ENCODE results near the gene TIMM23.
"Not testable (repeated sequence)": the region's sequence is repeated elsewhere in the genome, so short reads cannot be mapped to it uniquely, and the experiment has no call there.

The TIMM23 gene

GRCh38 chr10:45997994-45998763, 25.9 kb downstream of the TIMM23 start:
- DNase-seq: no peak

GRCh38 chr10:45999955-46000354, 27.7 kb downstream of the TIMM23 start:
- DNase-seq: not testable (repeated sequence)

- no peak for DNase-seq
Observed at GRCh38 chr10:46000538-46000937, 28.2 kb downstream of the TIMM23 start.

- DNase-seq: no peak
Observed at GRCh38 chr10:46001187-46001756, 29.0 kb downstream of the TIMM23 start.

- not testable (repeated sequence) for DNase-seq
Observed at GRCh38 chr10:46002189-46002687, 29.9 kb downstream of the TIMM23 start.

- DNase-seq: no peak
Observed at GRCh38 chr10:46002916-46003693, 30.8 kb downstream of the TIMM23 start.

GRCh38 chr10:46004963-46005362, 32.7 kb downstream of the TIMM23 start:
- no peak for DNase-seq

GRCh38 chr10:46005383-46005782, 33.1 kb downstream of the TIMM23 start:
- DNase-seq: no peak

- no peak for DNase-seq
Observed at GRCh38 chr10:46006219-46006618, 33.9 kb downstream of the TIMM23 start.

GRCh38 chr10:46012746-46013145, 40.5 kb downstream of the TIMM23 start:
- no peak for DNase-seq

GRCh38 chr10:46014206-46014605, 41.9 kb downstream of the TIMM23 start:
- no peak for DNase-seq

- no peak for DNase-seq
Observed at GRCh38 chr10:46014683-46015405, 42.6 kb downstream of the TIMM23 start.

- DNase-seq: no peak
Observed at GRCh38 chr10:46016190-46016589, 43.9 kb downstream of the TIMM23 start.

- no peak for DNase-seq
Observed at GRCh38 chr10:46016811-46017210, 44.5 kb downstream of the TIMM23 start.

GRCh38 chr10:46017733-46018132, 45.4 kb downstream of the TIMM23 start:
- DNase-seq: no peak

- DNase-seq: no peak
Observed at GRCh38 chr10:46018453-46019176, 46.3 kb downstream of the TIMM23 start.

GRCh38 chr10:46019177-46019528, 46.9 kb downstream of the TIMM23 start:
- no peak for DNase-seq

GRCh38 chr10:46019569-46020343, 47.5 kb downstream of the TIMM23 start:
- no peak for DNase-seq

GRCh38 chr10:46020344-46020657, 48.0 kb downstream of the TIMM23 start:
- no peak for DNase-seq

GRCh38 chr10:46022978-46023702, 50.9 kb downstream of the TIMM23 start:
- peak; percentile 87 to 91 for DNase-seq

- no peak for DNase-seq
Observed at GRCh38 chr10:46024948-46025347, 52.7 kb downstream of the TIMM23 start.
